Cardiac muscle cell (in vitro differentiated cells and primary cell): ENCODE measurements around the gene ALOX12. TPM values are rescaled to one million over a fixed set of nuclear protein-coding genes. Genes with fewer than 3 reads are reported as not detected.
A peak's percentile ranks its signal among the peaks of the same experiment; 100 is the strongest.

Source experiments
- DNase-seq, 2 donors: peaks; one replicate each; pipeline versions ENCODE4 v3.0.0 to v3.0.0-alpha.2; 2010 to 2017; ENCODE audit warnings: low read depth in 1 of 2, low spot score in 1 of 2
- H3K27ac ChIP-seq: fragments of 200-600 bp; sonication (generic); 2 replicates; pipeline ENCODE4 v1.5.1; 2016
- H3K27me3 ChIP-seq: fragments of 200-600 bp; sonication (generic); 2 replicates; pipeline ENCODE4 v1.6.0; 2016; ENCODE audit warnings: control low read depth
- H3K36me3 ChIP-seq: fragments of 200-600 bp; sonication (generic); 2 replicates; pipeline ENCODE4 v1.5.1; 2016; ENCODE audit warnings: control low read depth
- H3K4me1 ChIP-seq: fragments of 200-600 bp; sonication (generic); 2 replicates; pipeline ENCODE4 v1.8.1; 2017; ENCODE audit warnings: low read depth, mild to moderate bottlenecking, mixed run types
- H3K4me3 ChIP-seq: fragments of 200-600 bp; sonication (generic); 2 replicates; pipeline ENCODE4 v1.5.1; 2016; ENCODE audit warnings: mild to moderate bottlenecking
- H3K9me3 ChIP-seq: fragments of 200-600 bp; sonication (generic); 2 replicates; pipeline ENCODE4 v1.5.1; 2017; ENCODE audit warnings: low read depth, mild to moderate bottlenecking, control low read depth
- CTCF ChIP-seq: IDR thresholded peaks from 2 replicates; pipeline ENCODE4 v1.5.1; 2012; ENCODE audit warnings: low read depth, mild to moderate bottlenecking, low read length
- polyA plus RNA-seq: library from polyadenylated mRNA; unstranded; fragments of >200 nt; fragmentation: Nextera tagmentation; extraction: Ambion mirVana; gene quantifications from 2 replicates; pipeline ENCODE4 v1.2.1, GENCODE V29; 2016
- total RNA-seq: library from RNA; depleted of rRNA; stranded (reverse); fragments of >200 nt; gene quantifications from 2 replicates; pipeline ENCODE4 v1.2.3, GENCODE V29; 2016

The ALOX12 gene
- total and polyA plus RNA-seq, 2 experiments from 2014 or later: 1.7 to 2.5 TPM

GRCh38 chr17:7058831-7059447 is 63.1 kb downstream of the ALOX12 start:
- DNase-seq: peak in 1 of 2 donors; percentile 55
- TF ChIP-seq CTCF: no peak
- no peaks in the 10 kb centered on the region for H3K27me3 ChIP-seq
- H3K9me3 ChIP-seq: no peaks in the 10 kb centered on the region
- H3K4me3 ChIP-seq: no peak overlapping the region
- no peaks in the 10 kb centered on the region for H3K36me3 ChIP-seq
- no peaks in the 10 kb centered on the region for H3K4me1 ChIP-seq
- H3K27ac ChIP-seq: no peak overlapping the region

Other genes starting within 250 kb of the ALOX12 start
- not detected in 2 replicates for gene XAF1, start 240.0 kb upstream of the ALOX12 start, total RNA-seq
- gene XAF1, start 240.0 kb upstream of the ALOX12 start, polyA plus RNA-seq: not detected in 2 replicates
- gene FBXO39, start 219.8 kb upstream of the ALOX12 start, total RNA-seq: not detected in 2 replicates
- not detected in 2 replicates for gene FBXO39, start 219.8 kb upstream of the ALOX12 start, polyA plus RNA-seq
- gene TEKT1, start 164.3 kb upstream of the ALOX12 start, total RNA-seq: 0.28 TPM in 1 of 2 replicates, not detected in the other
- not detected in 2 replicates for gene TEKT1, start 164.3 kb upstream of the ALOX12 start, polyA plus RNA-seq
- 241 and 275 TPM in 2 replicates for gene RNASEK, start 16.6 kb downstream of the ALOX12 start, total RNA-seq
- 594 and 672 TPM in 2 replicates for gene RNASEK, start 16.6 kb downstream of the ALOX12 start, polyA plus RNA-seq
- gene BCL6B, start 27.0 kb downstream of the ALOX12 start, total RNA-seq: 0.11 and 1.7 TPM in 2 replicates
- gene BCL6B, start 27.0 kb downstream of the ALOX12 start, polyA plus RNA-seq: not detected in 2 replicates
- 3.7 and 4.0 TPM in 2 replicates for gene SLC16A13, start 40.0 kb downstream of the ALOX12 start, total RNA-seq
- 5.8 and 7.2 TPM in 2 replicates for gene SLC16A13, start 40.0 kb downstream of the ALOX12 start, polyA plus RNA-seq
- gene SLC16A11, start 48.0 kb downstream of the ALOX12 start, total RNA-seq: 0.39 and 1.1 TPM in 2 replicates
- 3.8 and 6.4 TPM in 2 replicates for gene SLC16A11, start 48.0 kb downstream of the ALOX12 start, polyA plus RNA-seq
- gene CLEC10A, start 84.2 kb downstream of the ALOX12 start, total RNA-seq: not detected in 2 replicates
- not detected in 2 replicates for gene CLEC10A, start 84.2 kb downstream of the ALOX12 start, polyA plus RNA-seq
- not detected in 2 replicates for gene ASGR2, start 118.8 kb downstream of the ALOX12 start, total RNA-seq
- gene ASGR2, start 118.8 kb downstream of the ALOX12 start, polyA plus RNA-seq: 0.10 TPM in 1 of 2 replicates, not detected in the other
- gene ASGR1, start 183.3 kb downstream of the ALOX12 start, total RNA-seq: 19.8 and 20.2 TPM in 2 replicates
- gene ASGR1, start 183.3 kb downstream of the ALOX12 start, polyA plus RNA-seq: 19.2 and 21.7 TPM in 2 replicates
- 32.9 and 40.6 TPM in 2 replicates for gene DLG4, start 223.8 kb downstream of the ALOX12 start, total RNA-seq
- gene DLG4, start 223.8 kb downstream of the ALOX12 start, polyA plus RNA-seq: 6.8 and 7.4 TPM in 2 replicates
- gene ACADVL, start 223.9 kb downstream of the ALOX12 start, total RNA-seq: 291 and 364 TPM in 2 replicates
- 573 and 681 TPM in 2 replicates for gene ACADVL, start 223.9 kb downstream of the ALOX12 start, polyA plus RNA-seq
- 87.4 and 121 TPM in 2 replicates for gene DVL2, start 238.5 kb downstream of the ALOX12 start, total RNA-seq
- gene DVL2, start 238.5 kb downstream of the ALOX12 start, polyA plus RNA-seq: 79.2 and 80.3 TPM in 2 replicates
- gene PHF23, start 243.4 kb downstream of the ALOX12 start, total RNA-seq: 53.5 and 57.7 TPM in 2 replicates
- 53.9 and 65.0 TPM in 2 replicates for gene PHF23, start 243.4 kb downstream of the ALOX12 start, polyA plus RNA-seq
- gene GABARAP, start 246.4 kb downstream of the ALOX12 start, total RNA-seq: 517 and 760 TPM in 2 replicates
- 772 and 773 TPM in 2 replicates for gene GABARAP, start 246.4 kb downstream of the ALOX12 start, polyA plus RNA-seq